Suprapubic skin (tissue), 4 donors: ENCODE results near the gene CCT7.

Source experiments
- EP300 ChIP-seq: sonication (generic); formaldehyde crosslinking; IDR thresholded peaks from one replicate; pipeline ENCODE4 v1.6.1; 2017; ENCODE audit warnings: antibody characterized with exemption
- POLR2A ChIP-seq, 2 donors: fragments of 450-650 bp; IDR thresholded peaks; one replicate each; pipeline ENCODE4 v1.6.1; 2017; ENCODE audit warnings: antibody characterized with exemption in 2 of 2, mild to moderate bottlenecking in 2 of 2, moderate library complexity in 2 of 2
- POLR2AphosphoS5 ChIP-seq, 3 donors: sonication (generic); formaldehyde crosslinking; IDR thresholded peaks; one replicate each; pipeline ENCODE4 v1.6.1; 2017; ENCODE audit warnings: antibody characterized with exemption in 3 of 3
- TF ChIP-seq, protein P1 (sequence below), 2 donors: fragments of 200-600 bp in 1 of 2; fragments of 450-650 bp in 1 of 2; sonication (generic) in 1 of 2; IDR thresholded peaks; one replicate each; pipeline ENCODE4 v1.5.1; 2016 to 2019; ENCODE audit warnings: antibody characterized with exemption in 2 of 2, mild to moderate bottlenecking in 1 of 2, moderate library complexity in 1 of 2

- TF ChIP-seq, protein P1, sequence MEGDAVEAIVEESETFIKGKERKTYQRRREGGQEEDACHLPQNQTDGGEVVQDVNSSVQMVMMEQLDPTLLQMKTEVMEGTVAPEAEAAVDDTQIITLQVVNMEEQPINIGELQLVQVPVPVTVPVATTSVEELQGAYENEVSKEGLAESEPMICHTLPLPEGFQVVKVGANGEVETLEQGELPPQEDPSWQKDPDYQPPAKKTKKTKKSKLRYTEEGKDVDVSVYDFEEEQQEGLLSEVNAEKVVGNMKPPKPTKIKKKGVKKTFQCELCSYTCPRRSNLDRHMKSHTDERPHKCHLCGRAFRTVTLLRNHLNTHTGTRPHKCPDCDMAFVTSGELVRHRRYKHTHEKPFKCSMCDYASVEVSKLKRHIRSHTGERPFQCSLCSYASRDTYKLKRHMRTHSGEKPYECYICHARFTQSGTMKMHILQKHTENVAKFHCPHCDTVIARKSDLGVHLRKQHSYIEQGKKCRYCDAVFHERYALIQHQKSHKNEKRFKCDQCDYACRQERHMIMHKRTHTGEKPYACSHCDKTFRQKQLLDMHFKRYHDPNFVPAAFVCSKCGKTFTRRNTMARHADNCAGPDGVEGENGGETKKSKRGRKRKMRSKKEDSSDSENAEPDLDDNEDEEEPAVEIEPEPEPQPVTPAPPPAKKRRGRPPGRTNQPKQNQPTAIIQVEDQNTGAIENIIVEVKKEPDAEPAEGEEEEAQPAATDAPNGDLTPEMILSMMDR (IDR thresholded peaks at IDR 0.05) = no peak
- TF ChIP-seq POLR2AphosphoS5 (IDR thresholded peaks at IDR 0.05) = no peak
- TF ChIP-seq EP300 = no peak
- TF ChIP-seq POLR2A (IDR thresholded peaks at IDR 0.05) = no peak
Observed at GRCh38 chr2:73239776-73240175, 5.7 kb downstream of the CCT7 start.
